Posterior cingulate gyrus (tissue), 11 donors: Measurements from ENCODE around the gene BROX.

ENCODE experiments used
- DNase-seq, 10 donors: peaks; one replicate each; pipeline versions ENCODE4 v3.0.0 to v3.0.0-alpha.2; 2020 to 2021; ENCODE audit warnings: mixed read lengths in 3 of 10
- intact Hi-C: fragments of 100-400 bp; cut with DNase I; formaldehyde crosslinking; loops from one replicate; pipeline ENCODE4 v1.15.1; 2023

Gene BROX

DNA sequence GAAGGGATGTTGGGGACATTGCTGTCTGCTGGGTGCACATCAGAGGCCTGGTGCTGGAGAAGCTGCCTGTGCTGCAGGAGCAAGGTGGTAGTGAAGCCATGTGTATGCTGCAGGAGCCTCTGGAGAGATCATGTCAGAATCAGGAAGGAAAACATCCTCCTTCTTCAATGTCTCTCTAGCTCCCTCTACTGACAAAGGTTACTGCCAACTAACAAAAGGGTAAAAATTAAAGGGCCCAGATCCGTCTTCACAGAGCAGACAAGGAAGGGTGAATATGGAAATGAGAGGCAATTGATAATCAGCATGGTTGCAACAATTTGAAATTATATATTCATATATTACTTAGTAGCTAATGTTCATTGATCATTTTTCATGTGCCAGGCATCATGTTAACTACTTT lies 56.8 kb downstream of the BROX start:
- intact Hi-C loops, result no loop called here
- no peak for DNase-seq

- intact Hi-C loops, result no loop called here
- no peak for DNase-seq
These were observed 57.7 kb downstream of the BROX start for GRCh38 chr1:222769971-222770620.

- intact Hi-C loops, result no loop called here
- no peak for DNase-seq
These were observed 60.6 kb downstream of the BROX start for GRCh38 chr1:222772996-222773379.

DNA sequence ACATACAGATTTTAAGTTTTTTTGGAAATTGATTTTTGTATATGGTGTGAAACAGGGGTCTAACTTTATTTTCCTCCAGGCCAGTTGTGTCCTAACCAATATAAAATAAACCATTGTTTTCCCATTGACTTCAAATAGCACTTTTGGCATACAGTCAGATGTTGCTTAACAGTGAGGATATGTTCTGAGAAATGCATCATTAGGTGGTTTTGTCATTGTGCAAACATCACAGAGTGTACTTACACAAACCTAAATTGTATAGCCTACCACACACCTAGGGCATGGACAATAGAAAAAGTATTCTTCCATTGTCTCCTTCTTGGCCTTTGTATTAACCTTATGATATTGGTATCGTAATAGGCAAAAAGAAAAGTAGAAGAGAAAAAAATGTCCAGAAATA lies 65.1 kb downstream of the BROX start:
- DNase-seq, result no peak
- intact Hi-C loops, result no loop called here

GRCh38 chr1:222777977-222778376 lies 65.6 kb downstream of the BROX start:
- DNase-seq, result no peak
- intact Hi-C loops, result no loop called here

DNA sequence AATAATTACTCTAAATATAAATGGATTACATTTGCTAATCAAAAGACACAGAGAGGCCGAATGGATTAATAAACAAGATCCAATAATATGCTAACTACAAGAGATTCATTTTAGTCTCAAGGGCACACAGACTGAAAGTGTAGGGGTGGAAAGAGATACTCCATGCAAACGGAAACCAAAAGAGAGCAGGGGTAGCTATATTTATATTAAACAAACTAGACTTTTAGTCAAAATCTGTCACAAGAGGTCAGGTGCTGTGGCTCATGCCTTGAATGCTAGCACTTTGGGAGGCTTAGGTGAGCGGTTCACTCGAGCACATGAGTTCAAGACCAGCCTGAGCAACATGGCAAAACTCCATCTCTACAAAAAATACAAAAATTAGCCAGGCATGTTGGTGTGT lies 68.9 kb downstream of the BROX start:
- intact Hi-C loops, result no loop called here
- no peak for DNase-seq

- intact Hi-C loops, result no loop called here
- DNase-seq, result no peak
These were observed 70.7 kb downstream of the BROX start for GRCh38 chr1:222783051-222783450.

DNA sequence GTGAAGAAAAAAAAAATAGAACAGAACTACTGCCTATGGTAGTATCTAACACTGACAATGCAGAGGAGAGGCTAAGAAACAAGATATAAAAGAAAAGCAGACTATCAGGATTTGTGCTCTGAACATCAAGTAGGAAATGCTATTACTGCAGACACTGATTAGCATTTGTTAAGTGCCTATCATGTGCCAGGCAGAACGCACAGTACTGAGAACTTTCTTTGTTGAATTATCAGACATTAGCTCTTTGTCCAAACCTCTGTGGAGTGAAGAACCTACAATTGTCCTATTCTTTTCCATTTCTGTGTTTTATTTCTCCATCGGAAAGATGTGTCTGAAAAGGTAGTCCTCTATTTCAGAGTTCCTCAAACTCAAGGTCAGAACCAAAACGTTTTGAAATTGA lies 72.0 kb downstream of the BROX start:
- intact Hi-C loops, result no loop called here

More for the DNA sequence above, 72.0 kb downstream of the BROX start:
- no peak for DNase-seq
